Hepatocyte (in vitro differentiated cells): ENCODE measurements around the gene CABLES2.

Experiments
- CTCF ChIP-seq: fragments of 200-600 bp; sonication (generic); IDR thresholded peaks from 2 replicates; pipeline ENCODE4 v1.5.1; 2016; ENCODE audit warnings: antibody characterized with exemption, mild to moderate bottlenecking; ENCODE audit not compliant: poor library complexity
- EZH2 ChIP-seq: fragments of 200-600 bp; sonication (generic); IDR thresholded peaks from 2 replicates; pipeline ENCODE4 v1.6.1; 2016; ENCODE audit warnings: antibody characterized with exemption, mild to moderate bottlenecking, borderline replicate concordance

- TF ChIP-seq CTCF (no peak), EZH2 (no peak)
Measured at GRCh38 chr20:62350098-62350628, 56.9 kb downstream of the CABLES2 start.
